Erythroblast (primary cell): ENCODE data around the gene TBX10.

ENCODE experiments used
- GATA1 ChIP-seq: IDR thresholded peaks from 2 replicates; pipeline ENCODE4 v1.6.1; 2011; ENCODE audit warnings: low read depth, mild to moderate bottlenecking, control low read depth, low read length, moderate library complexity
- POLR2A ChIP-seq: IDR thresholded peaks from 2 replicates; pipeline ENCODE4 v1.6.1; 2011; ENCODE audit warnings: mild to moderate bottlenecking, low read length

DNA sequence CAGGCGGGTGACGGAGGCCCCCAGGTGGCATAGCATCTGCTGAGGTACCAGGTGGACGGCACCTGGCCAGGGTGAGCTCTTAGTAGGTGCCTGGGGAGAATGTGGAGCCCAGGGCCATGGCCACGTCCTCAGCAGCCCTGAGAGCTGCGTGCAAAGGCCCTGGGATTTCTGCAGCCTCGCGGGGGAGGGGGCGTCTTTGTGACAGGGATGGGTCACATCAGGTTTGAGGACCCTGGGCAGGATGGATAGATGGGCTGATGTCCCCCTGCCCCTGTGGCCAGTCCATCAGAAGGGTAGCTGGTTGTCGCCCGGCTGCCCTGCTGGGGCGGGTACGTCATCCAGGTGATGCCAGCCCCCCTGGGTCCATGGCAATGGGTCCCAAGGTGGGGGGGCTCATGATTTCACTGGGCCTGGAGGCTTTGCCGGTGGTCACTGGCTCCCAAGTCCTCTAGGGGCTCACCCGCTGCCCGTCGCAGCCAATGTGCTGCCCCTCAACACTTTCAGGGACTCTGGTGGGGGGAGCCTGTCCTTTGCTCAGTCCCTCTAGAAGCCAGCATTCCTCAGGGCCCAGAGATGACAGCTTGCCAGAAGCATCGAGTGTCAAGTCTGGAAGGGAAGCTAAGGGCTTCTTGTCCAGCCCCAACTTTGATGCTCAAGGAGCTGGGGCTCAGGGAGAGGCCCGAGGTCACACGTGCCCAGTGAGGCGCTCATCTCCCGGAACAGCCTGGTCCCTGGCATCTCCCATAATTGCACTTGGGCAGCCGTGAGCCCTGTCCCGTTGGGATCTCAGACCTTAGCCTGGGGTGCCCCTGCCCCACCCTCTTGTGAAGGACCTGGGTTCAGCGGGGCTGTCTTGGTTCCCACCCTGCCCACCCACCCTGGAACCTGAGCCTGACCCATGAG lies 777 bp downstream of the TBX10 start:
- TF ChIP-seq POLR2A (no peak), GATA1 (no peak)
